ENCODE results near the gene REEP3. TPM values are rescaled to one million over a fixed set of nuclear protein-coding genes. Genes with fewer than 3 reads are reported as not detected.
"Not testable (repeated sequence)": the region's sequence is repeated elsewhere in the genome, so short reads cannot be mapped to it uniquely, and the experiment has no call there.

The REEP3 gene
- 10 to 100 TPM; 29.7 to 35.7 (median 32.6) TPM for polyA plus RNA-seq (ENCODE audit: insufficient read length in 3 of 3)

- DNase-seq (ENCODE audit: low read depth in 3 of 3, low spot score in 2 of 3) = peak in 1 of 3 donors; percentile 51
Measured at GRCh38 chr10:63520500-63521415, at the start of gene REEP3. REEP3 (plus strand) TSS chr10:63521401; CDS start chr10:63521546, 145 bp downstream.

GRCh38 chr10:63474488-63474887 lies 46.7 kb upstream of the REEP3 start:
- DNase-seq (ENCODE audit: low read depth in 3 of 3, low spot score in 2 of 3) = no peak

- no peak for DNase-seq (ENCODE audit: low read depth in 3 of 3, low spot score in 2 of 3)
Measured at GRCh38 chr10:63477927-63478326, 43.3 kb upstream of the REEP3 start.

- DNase-seq (ENCODE audit: low read depth in 3 of 3, low spot score in 2 of 3) = no peak
Measured at GRCh38 chr10:63478564-63478963, 42.6 kb upstream of the REEP3 start.

- no peak for DNase-seq (ENCODE audit: low read depth in 3 of 3, low spot score in 2 of 3)
Measured at GRCh38 chr10:63480237-63480636, 41.0 kb upstream of the REEP3 start.

- no peak for DNase-seq (ENCODE audit: low read depth in 3 of 3, low spot score in 2 of 3)
Measured at GRCh38 chr10:63481815-63482421, 39.3 kb upstream of the REEP3 start.

- DNase-seq (ENCODE audit: low read depth in 3 of 3, low spot score in 2 of 3) = no peak
Measured at GRCh38 chr10:63483983-63484382, 37.2 kb upstream of the REEP3 start.

- no peak for DNase-seq (ENCODE audit: low read depth in 3 of 3, low spot score in 2 of 3)
Measured at GRCh38 chr10:63487990-63488389, 33.2 kb upstream of the REEP3 start.

GRCh38 chr10:63489838-63490237 lies 31.4 kb upstream of the REEP3 start:
- DNase-seq (ENCODE audit: low read depth in 3 of 3, low spot score in 2 of 3) = no peak

GRCh38 chr10:63491588-63492316 lies 29.4 kb upstream of the REEP3 start:
- DNase-seq (ENCODE audit: low read depth in 3 of 3, low spot score in 2 of 3) = peak in 2 of 3 donors; percentile 7 to 29

- not testable (repeated sequence) for DNase-seq (ENCODE audit: low read depth in 3 of 3, low spot score in 2 of 3)
Measured at GRCh38 chr10:63492317-63492690, 28.9 kb upstream of the REEP3 start.

- no peak for DNase-seq (ENCODE audit: low read depth in 3 of 3, low spot score in 2 of 3)
Measured at GRCh38 chr10:63493004-63493403, 28.2 kb upstream of the REEP3 start.

- no peak for DNase-seq (ENCODE audit: low read depth in 3 of 3, low spot score in 2 of 3)
Measured at GRCh38 chr10:63494951-63495350, 26.2 kb upstream of the REEP3 start.

GRCh38 chr10:63496561-63496960 lies 24.6 kb upstream of the REEP3 start:
- DNase-seq (ENCODE audit: low read depth in 3 of 3, low spot score in 2 of 3) = no peak

GRCh38 chr10:63497321-63497720 lies 23.9 kb upstream of the REEP3 start:
- no peak for DNase-seq (ENCODE audit: low read depth in 3 of 3, low spot score in 2 of 3)

GRCh38 chr10:63498665-63499064 lies 22.5 kb upstream of the REEP3 start:
- DNase-seq (ENCODE audit: low read depth in 3 of 3, low spot score in 2 of 3) = no peak

GRCh38 chr10:63500551-63500950 lies 20.6 kb upstream of the REEP3 start:
- DNase-seq (ENCODE audit: low read depth in 3 of 3, low spot score in 2 of 3) = not testable (repeated sequence)

- DNase-seq (ENCODE audit: low read depth in 3 of 3, low spot score in 2 of 3) = no peak
Measured at GRCh38 chr10:63501954-63502353, 19.2 kb upstream of the REEP3 start.

- no peak for DNase-seq (ENCODE audit: low read depth in 3 of 3, low spot score in 2 of 3)
Measured at GRCh38 chr10:63502832-63503231, 18.4 kb upstream of the REEP3 start.

GRCh38 chr10:63503395-63503794 lies 17.8 kb upstream of the REEP3 start:
- no peak for DNase-seq (ENCODE audit: low read depth in 3 of 3, low spot score in 2 of 3)

- DNase-seq (ENCODE audit: low read depth in 3 of 3, low spot score in 2 of 3) = no peak
Measured at GRCh38 chr10:63504145-63504881, 16.9 kb upstream of the REEP3 start.
